ENCODE data around the gene SARS1. TPM values are rescaled to one million over a fixed set of nuclear protein-coding genes. Genes with fewer than 3 reads are reported as not detected.

SARS1 gene
- polyA plus RNA-seq, 3 donors = 117 to 144 (median 143) TPM

DNA sequence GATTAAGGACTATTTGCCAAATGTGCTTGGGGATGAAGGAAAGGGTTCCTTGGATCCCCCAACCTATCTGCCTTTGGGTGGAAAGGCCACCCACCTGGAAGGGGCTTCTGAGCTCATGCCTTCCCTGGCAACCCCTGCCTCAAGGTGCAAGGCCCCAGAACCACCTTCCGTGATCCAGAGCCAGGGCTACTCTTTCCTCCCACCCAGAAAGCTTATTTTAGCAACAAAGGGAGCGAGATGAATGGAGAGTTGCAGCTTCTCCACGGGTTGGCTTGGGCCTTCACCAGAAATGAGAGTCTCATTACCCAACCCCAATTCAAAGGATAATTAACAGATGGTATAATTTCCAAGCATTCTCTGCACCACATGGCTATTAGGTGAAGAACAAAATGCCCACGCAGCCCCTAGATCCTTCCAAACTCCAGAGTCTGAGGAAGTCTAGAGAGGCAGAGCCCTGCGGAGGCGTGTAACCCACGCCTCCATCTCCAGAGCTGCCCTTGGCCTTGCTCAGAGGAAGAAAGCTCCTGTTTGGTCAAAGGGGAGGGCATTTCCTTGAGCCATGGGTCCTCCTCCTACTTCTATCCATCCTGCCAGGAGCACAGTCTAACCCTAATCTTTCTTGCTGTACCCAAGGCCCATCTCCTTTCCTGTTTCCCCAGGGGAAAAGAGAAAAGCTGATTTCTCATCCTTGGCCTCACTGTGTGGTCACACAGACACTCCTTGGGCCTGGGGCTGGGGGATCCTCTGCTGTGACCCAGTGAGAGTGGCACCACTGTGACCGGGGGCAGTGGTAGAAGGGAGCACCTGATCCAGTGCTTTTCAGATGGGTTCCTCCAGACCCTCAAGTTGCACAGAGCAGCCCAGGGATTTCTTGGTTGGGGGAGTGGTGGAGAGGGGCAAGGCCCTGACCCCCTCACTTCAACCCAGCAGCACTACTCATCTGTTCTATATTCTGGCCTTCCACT is 34.0 kb downstream of the SARS1 start:
- DNase-seq = no peak

DNA sequence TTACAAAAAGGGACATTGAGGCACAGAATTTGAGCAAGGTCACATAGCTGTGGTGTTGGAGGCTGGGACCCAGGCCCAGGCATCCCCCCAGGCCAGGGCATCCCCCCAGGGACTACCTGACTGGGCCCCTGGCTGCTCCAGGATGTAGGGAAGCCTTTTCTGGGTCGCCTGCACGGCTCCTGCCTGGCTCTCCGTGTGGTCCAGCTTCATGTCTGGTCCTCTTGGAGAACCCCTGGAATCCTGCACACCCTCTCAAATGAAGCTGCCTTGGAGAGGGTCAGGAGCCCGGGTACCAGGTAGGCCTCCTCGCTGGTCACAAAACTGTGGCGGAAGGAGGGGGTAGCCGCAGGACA is 34.7 kb downstream of the SARS1 start:
- DNase-seq = no peak

DNA sequence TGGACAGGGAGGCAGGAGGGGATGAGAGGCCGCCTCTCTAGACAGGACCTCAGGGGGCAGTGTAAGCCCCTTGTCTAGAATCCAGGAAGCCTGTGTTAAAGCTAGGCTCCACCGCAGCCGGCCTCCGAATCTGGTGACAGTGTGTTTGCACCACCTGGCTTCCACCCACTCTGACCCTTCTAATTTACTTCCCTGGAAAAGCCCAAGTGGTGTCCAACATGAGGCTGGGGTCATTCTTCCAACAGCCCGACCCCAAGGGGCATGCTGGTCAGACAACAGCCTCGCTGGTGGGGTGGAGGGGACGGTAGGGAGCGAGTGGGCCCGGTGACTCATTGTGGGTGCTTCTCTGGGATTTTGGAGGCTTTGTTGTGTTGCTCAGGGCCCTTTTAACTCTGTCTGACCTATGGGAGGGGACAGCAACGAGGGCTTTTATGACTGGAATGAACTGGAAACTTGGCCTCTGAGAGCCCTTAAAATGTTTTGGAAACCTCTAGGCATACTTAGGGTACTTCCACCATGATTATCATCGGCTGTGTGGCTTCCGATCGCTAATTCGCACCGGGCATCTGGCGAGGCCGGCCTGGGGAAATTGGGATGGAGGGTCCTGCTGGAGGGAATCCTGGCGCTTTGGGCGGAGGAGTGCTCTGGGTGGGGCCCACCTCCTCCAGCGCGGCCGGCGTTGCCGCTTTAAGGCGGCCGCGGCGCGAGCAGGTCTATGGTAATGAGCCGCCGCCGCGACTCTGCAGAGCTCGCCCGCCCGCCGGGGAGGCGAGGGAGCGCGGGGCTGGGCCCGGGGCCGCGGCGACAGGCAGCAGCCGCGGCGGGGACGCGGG is 35.3 kb downstream of the SARS1 start, which contains the start of gene CELSR2:
CELSR2 (plus strand) TSS at position 743 of the 833 bp plus-strand sequence. CDS start 541 bp downstream, outside the sequence.
- DNase-seq = peak; percentile 78

DNA sequence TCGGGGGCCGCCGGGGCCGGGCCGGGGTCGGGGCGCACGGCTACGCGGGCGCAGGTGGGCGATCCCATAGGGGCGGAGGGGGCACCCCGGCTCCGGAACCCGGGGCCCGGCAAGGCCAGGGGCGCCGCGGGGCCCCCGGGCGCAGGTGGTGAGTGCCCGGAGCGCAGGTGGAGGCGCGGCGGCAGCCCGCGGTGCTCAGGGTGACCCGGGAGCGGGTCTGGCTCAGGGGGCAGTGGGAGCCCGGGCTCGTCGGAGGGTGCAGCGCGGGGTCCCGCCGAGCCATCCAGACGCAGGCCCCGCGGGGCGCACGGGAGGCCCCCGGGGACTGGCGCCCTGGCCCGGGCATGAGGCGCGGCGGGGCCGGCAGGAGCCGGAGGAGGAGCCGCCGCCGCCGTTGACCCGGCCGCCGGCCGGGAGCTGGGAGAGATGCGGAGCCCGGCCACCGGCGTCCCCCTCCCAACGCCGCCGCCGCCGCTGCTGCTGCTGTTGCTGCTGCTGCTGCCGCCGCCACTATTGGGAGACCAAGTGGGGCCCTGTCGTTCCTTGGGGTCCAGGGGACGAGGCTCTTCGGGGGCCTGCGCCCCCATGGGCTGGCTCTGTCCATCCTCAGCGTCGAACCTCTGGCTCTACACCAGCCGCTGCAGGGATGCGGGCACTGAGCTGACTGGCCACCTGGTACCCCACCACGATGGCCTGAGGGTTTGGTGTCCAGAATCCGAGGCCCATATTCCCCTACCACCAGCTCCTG is 36.1 kb downstream of the SARS1 start:
- no peak for DNase-seq

DNA sequence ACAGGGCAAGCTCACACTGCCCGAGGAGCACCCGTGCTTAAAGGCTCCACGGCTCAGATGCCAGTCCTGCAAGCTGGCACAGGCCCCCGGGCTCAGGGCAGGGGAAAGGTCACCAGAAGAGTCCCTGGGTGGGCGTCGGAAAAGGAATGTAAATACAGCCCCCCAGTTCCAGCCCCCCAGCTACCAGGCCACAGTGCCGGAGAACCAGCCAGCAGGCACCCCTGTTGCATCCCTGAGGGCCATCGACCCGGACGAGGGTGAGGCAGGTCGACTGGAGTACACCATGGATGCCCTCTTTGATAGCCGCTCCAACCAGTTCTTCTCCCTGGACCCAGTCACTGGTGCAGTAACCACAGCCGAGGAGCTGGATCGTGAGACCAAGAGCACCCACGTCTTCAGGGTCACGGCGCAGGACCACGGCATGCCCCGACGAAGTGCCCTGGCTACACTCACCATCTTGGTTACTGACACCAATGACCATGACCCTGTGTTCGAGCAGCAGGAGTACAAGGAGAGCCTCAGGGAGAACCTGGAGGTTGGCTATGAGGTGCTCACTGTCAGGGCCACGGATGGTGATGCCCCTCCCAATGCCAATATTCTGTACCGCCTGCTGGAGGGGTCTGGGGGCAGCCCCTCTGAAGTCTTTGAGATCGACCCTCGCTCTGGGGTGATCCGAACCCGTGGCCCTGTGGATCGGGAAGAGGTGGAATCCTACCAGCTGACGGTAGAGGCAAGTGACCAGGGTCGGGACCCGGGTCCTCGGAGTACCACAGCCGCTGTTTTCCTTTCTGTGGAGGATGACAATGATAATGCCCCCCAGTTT is 36.9 kb downstream of the SARS1 start:
- no peak for DNase-seq

DNA sequence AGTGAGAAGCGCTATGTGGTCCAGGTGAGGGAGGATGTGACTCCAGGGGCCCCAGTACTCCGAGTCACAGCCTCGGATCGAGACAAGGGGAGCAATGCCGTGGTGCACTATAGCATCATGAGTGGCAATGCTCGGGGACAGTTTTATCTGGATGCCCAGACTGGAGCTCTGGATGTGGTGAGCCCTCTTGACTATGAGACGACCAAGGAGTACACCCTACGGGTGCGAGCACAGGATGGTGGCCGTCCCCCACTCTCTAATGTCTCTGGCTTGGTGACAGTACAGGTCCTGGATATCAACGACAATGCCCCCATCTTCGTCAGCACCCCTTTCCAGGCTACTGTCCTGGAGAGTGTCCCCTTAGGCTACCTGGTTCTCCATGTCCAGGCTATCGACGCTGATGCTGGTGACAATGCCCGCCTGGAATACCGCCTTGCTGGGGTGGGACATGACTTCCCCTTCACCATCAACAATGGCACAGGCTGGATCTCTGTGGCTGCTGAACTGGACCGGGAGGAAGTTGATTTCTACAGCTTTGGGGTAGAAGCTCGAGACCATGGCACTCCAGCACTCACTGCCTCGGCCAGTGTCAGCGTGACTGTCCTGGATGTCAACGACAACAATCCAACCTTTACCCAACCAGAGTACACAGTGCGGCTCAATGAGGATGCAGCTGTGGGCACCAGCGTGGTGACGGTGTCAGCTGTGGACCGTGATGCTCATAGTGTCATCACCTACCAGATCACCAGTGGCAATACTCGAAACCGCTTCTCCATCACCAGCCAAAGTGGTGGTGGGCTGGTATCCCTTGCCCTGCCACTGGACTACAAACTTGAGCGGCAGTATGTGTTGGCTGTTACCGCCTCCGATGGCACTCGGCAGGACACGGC is 37.8 kb downstream of the SARS1 start:
- no peak for DNase-seq

DNA sequence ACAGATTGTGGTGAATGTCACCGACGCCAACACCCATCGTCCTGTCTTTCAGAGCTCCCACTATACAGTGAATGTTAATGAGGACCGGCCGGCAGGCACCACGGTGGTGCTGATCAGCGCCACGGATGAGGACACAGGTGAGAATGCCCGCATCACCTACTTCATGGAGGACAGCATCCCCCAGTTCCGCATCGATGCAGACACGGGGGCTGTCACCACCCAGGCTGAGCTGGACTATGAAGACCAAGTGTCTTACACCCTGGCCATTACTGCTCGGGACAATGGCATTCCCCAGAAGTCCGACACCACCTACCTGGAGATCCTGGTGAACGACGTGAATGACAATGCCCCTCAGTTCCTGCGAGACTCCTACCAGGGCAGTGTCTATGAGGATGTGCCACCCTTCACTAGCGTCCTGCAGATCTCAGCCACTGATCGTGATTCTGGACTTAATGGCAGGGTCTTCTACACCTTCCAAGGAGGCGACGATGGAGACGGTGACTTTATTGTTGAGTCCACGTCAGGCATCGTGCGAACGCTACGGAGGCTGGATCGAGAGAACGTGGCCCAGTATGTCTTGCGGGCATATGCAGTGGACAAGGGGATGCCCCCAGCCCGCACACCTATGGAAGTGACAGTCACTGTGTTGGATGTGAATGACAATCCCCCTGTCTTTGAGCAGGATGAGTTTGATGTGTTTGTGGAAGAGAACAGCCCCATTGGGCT is 38.6 kb downstream of the SARS1 start:
- no peak for DNase-seq

DNA sequence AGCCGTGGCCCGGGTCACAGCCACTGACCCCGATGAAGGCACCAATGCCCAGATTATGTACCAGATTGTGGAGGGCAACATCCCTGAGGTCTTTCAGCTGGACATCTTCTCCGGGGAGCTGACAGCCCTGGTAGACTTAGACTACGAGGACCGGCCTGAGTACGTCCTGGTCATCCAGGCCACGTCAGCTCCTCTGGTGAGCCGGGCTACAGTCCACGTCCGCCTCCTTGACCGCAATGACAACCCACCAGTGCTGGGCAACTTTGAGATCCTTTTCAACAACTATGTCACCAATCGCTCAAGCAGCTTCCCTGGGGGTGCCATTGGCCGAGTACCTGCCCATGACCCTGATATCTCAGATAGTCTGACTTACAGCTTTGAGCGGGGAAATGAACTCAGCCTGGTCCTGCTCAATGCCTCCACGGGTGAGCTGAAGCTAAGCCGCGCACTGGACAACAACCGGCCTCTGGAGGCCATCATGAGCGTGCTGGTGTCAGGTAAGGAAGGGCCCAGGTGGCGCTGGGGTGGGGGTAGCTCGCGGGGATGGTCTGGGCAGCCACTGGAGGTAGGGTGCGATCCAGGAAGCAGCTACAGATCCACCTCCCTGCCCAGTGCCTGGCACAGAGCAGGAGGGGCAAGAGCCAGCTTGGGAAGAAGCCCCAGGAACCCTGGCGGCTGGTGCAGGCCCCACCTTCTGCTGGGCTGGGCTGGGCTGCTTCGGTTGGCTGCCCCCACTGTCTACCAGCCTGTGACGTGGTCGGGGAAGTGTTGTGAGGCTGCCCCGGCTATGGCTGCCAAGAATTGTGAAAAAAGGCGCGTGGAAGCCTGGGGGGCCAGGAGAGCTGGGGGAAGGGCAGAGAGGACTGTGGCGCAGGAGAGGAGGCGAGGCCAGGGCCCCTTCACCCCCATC is 39.4 kb downstream of the SARS1 start:
- DNase-seq = no peak

DNA sequence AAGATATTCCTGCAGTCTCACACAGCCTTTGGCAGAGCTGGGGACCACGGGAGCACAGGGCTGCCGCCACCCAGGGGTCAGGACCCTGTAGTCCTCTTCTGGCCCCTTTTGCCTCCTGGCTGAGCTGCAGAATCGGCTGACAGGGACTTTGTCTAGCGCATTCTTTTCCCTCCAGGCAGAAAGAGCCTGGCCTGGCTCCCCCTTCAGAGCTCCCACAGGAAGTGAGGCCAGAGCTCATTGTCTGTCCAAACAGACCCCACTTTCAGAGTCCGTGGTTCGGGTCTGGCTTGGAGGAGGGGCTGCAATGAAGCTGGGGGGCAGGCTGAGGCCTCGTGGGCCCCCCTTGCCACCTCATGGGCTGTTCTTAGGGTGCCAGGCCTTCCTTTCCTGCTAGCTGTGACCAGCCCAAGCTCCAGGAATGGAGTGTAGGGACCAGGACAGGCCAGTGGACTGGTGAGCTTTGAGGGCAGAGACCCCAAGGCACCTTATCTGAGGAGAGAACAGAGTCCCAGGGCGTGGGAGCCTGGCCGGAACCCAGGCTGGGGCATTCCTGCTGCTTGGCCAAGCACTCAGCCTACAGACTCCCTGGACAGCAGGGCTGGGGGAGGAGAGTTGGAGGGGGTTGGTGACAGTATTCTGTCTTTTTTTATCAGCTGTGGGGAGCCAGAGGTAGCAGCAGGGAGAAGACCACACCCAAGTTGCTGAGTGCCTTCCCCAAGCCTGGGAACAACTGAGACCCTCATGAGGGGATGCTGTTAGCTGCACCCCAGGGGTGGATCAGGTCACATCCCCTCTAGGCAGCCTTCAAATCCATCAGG is 40.3 kb downstream of the SARS1 start:
- DNase-seq = peak; percentile 77

DNA sequence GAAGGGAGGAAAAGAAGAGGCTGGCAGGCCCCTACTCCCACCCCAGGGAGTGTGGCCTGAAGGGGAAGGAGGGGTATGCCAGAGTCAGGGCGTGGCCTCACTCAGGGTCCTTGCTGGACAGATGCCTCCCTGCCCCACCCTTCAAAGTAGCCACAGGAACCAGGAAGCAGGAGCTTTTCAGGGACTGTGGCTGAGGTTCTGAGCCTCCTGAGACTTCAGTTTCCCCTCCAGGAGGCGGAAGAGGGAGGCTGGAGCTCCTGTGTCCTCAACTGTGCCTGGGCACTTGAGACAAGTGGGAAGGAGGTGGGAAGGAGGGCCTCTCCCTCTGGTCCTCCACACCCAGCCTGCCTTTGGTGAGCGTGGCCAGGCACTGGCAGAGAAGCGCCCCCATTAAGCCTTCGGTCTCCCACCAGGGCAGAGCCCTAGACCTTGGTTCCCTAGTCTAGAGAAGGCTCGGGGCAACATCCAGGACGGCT is 40.9 kb downstream of the SARS1 start:
- no peak for DNase-seq

DNA sequence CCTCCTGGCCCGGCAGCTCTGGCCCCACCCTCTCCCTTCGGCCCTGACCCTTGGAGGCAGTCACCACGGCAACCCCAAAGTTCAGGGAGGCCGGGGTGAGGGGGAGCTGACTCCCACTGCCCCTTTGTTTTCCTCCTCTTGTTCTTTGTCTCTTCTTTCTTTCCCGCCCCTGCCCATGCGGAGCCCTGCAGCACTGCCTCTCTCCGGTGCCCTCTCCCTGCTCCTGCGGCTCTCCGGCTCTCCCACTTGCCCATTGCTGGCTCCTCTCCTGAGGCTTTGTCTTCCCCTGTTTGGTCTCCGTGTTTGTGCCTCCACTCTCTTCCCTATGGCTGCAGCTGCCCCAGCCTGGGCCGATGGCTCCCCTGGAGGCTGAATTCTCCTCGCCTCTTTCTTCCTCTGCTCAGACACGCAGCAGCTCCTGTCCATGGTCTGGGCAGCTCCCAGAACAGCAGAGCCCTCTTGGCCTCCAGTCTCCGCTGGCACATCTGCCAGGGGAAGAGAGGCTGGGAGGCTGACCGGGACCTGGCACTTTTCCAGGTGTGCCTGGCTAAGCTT is 41.5 kb downstream of the SARS1 start:
- DNase-seq = no peak

DNA sequence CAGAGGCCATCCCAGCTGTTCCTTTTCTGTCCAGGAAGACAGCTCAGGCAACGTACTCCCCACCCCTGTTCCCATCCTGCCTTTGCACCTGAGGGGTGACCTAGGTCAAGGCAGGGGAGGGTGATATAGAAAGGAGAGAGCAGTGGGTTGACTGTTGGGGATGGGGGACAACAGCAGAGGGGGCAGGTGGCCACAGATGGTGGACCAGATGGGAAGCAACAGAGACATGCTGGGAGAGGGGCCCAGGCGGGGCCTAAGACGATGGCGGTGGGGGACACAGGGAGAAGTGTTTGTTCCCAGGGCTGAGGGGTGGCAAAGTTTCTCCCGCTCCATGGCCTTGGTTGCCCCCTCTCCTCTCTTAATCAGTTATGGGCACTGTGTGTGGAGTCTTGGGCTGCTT is 42.0 kb downstream of the SARS1 start:
- DNase-seq = no peak

DNA sequence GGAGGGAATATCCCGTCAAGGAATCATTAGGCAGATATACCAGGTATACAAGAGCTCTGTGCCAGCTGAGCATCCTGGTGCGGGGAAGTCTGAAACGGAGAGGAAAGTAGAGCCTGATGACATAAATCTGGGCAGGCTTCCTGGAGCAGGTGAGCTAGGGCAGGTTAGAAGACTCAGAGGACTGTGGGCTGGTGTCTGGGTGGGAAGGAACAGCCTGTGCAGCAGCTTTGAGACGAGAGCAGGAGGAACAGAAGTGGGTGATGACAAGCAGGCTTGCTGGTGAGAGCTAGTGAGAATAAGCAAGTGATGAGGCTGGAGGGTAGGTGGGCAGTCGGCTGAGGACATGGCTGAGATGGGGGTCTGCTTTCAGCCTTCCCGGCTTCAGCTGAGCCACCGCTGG is 42.4 kb downstream of the SARS1 start:
- no peak for DNase-seq

DNA sequence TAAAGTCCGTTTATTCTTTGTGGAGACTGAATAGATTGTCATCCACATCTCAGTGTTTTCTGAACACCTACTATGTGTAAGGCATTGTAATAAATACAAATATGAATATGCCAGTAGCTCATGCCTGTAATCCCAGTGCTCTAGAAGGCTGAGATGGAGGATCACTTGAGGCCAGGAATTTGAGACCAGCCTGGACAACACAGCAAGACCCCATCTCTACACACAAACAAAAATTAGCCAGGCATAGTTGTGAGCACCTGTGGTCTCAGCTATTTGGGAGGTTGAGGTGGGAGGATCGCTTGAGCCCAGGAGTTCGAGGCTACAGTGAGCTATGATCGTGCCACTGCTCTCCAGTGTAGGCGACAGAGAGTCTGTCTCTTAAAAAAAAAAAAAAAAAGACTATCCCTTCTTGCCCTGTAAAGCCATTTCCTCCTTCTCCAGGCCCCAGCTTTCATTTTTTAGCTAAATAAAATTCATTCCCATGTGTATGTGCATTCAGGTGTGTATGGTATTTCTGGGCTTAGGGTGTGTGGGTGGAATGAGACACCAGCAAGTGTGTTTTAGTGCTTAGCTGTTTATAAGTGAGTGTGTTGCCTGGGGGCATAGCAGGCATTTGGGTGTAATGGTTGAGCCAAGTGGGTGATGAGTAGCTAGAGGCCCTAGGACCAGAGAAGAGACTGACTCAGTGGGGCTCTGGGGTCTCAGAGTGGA is 43.4 kb downstream of the SARS1 start:
- DNase-seq = no peak

DNA sequence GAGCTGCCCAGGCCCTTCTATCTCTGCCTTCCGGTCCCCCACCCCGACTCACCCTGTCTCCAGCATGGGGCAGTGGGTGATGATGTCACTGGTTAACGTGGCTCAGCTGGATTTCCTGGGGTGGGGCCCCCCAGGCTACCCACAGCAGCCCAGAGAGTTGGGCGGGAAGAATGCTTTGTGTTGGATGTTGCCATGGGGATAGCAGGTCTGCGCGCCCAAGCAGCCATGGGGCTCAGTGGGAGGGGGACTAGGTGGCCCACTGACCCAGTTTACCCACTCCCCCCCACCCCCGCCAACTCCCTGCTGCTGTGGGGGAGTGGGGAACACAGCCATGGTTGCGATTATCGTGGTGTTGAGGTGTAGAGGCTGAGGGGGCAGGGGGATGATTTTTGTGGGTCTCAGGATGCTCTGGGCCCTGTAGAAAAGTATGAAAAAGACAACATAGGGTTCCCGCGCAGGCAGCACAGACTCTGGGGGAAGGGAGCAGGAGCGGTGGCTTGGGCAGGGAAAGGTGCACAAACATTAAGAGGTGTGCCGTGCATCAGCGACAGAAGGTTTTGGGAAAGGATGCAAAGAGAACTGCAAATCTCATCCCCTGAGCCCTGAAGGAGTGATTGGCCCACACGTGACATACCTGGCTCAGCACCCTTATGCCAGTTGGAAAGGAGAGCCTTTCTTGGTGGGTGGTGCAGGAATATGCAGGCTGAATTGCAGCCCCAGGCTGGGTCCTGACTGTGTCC is 44.1 kb downstream of the SARS1 start:
- DNase-seq = no peak
